ENCODE measurements around the gene EOGT.

- TF ChIP-seq, protein P1, sequence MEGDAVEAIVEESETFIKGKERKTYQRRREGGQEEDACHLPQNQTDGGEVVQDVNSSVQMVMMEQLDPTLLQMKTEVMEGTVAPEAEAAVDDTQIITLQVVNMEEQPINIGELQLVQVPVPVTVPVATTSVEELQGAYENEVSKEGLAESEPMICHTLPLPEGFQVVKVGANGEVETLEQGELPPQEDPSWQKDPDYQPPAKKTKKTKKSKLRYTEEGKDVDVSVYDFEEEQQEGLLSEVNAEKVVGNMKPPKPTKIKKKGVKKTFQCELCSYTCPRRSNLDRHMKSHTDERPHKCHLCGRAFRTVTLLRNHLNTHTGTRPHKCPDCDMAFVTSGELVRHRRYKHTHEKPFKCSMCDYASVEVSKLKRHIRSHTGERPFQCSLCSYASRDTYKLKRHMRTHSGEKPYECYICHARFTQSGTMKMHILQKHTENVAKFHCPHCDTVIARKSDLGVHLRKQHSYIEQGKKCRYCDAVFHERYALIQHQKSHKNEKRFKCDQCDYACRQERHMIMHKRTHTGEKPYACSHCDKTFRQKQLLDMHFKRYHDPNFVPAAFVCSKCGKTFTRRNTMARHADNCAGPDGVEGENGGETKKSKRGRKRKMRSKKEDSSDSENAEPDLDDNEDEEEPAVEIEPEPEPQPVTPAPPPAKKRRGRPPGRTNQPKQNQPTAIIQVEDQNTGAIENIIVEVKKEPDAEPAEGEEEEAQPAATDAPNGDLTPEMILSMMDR (IDR thresholded peaks at IDR 0.05): no peak
- TF ChIP-seq EP300 (IDR thresholded peaks at IDR 0.05) (no peak), POLR2A (IDR thresholded peaks at IDR 0.05) (no peak), POLR2AphosphoS5 (IDR thresholded peaks at IDR 0.05) (no peak)
Observed at GRCh38 chr3:69032142-69032541, 18.7 kb upstream of the EOGT start.
